IMR-90 (cell line): Measurements from ENCODE around the gene FBLIM1. TPM values are rescaled to one million over a fixed set of nuclear protein-coding genes. Genes with fewer than 3 reads are reported as not detected.

ENCODE experiments used
- ATAC-seq: fragments of 200-7000 bp; cut with Tn5 transposase; 2 replicates; pipeline ENCODE4 v1.9.1; 2020; ENCODE audit warnings: low read depth, mild to moderate bottlenecking, moderate library complexity
- BruUV-seq: library from RNA; stranded (reverse); fragments of 400-500 nt; replicated peaks from 2 replicates; lab custom pipeline; 2021; lab: Mats Ljungman, UMichigan
- CTCF ChIA-PET: fragments of 300-600 bp; formaldehyde crosslinking; extraction: SDS; loops from one replicate; lab custom pipeline; 2021; ENCODE audit warnings: antibody characterized with exemption; lab: Yijun Ruan, JAX
- POLR2A ChIA-PET: fragments of 300-600 bp; sonication (Branson Sonifier 250); formaldehyde crosslinking; loops from one replicate; lab custom pipeline; 2022; ENCODE audit warnings: antibody characterized with exemption; ENCODE audit not compliant: unreplicated experiment; lab: Charles Lee
- DNase-seq: peaks from one replicate; pipeline ENCODE4 v3.0.0; 2013
- H2AFZ ChIP-seq: replicated peaks from 2 replicates; pipeline ENCODE3; 2013; ENCODE audit warnings: low read length, mild to moderate bottlenecking; ENCODE audit not compliant: poor library complexity
- H2AK5ac ChIP-seq: 2 replicates; pipeline ENCODE4 v1.6.1; 2013; ENCODE audit warnings: low read depth, low read length, inconsistent platforms
- H2AK9ac ChIP-seq: replicated peaks from 2 replicates; pipeline ENCODE3; 2013; ENCODE audit warnings: mild to moderate bottlenecking, low read depth, low read length, moderate library complexity; ENCODE audit not compliant: poor library complexity
- H2BK120ac ChIP-seq: 2 replicates; pipeline ENCODE4 v1.6.1; 2013; ENCODE audit warnings: low read depth, low read length, inconsistent platforms
- H2BK15ac ChIP-seq: 3 replicates; pipeline ENCODE4 v1.6.1; 2013; ENCODE audit warnings: low read depth, low read length, inconsistent platforms
- H2BK20ac ChIP-seq: 2 replicates; pipeline ENCODE4 v1.6.1; 2013; ENCODE audit warnings: low read depth, mild to moderate bottlenecking, inconsistent platforms, low read length, moderate library complexity
- H2BK5ac ChIP-seq: 2 replicates; pipeline ENCODE4 v1.6.1; 2013; ENCODE audit warnings: mild to moderate bottlenecking, low read depth, low read length, inconsistent platforms; ENCODE audit not compliant: poor library complexity, severe bottlenecking
- H3K14ac ChIP-seq: replicated peaks from 2 replicates; pipeline ENCODE4 v1.6.1; 2013; ENCODE audit warnings: low read depth, low read length, inconsistent platforms
- H3K18ac ChIP-seq: 2 replicates; pipeline ENCODE4 v1.6.1; 2013; ENCODE audit warnings: low read depth, low read length, control low read depth
- H3K23ac ChIP-seq: 2 replicates; pipeline ENCODE4 v1.6.1; 2013; ENCODE audit warnings: low read depth, low read length, inconsistent platforms
- H3K27ac ChIP-seq: 2 replicates; pipeline ENCODE4 v1.5.1; 2013; ENCODE audit warnings: mild to moderate bottlenecking, control low read depth, low read length; ENCODE audit not compliant: insufficient read depth
- H3K27me3 ChIP-seq: 2 replicates; pipeline ENCODE4 v1.6.1; 2013; ENCODE audit warnings: low read length; ENCODE audit not compliant: control insufficient read depth, insufficient read depth
- H3K36me3 ChIP-seq: 2 replicates; pipeline ENCODE4 v1.6.1; 2013; ENCODE audit warnings: low read length, mixed read lengths; ENCODE audit not compliant: control insufficient read depth, insufficient read depth
- H3K4ac ChIP-seq: 2 replicates; pipeline ENCODE4 v1.6.1; 2013; ENCODE audit warnings: low read depth, low read length, inconsistent platforms
- H3K4me1 ChIP-seq: 2 replicates; pipeline ENCODE4 v1.6.1; 2013; ENCODE audit warnings: low read length, mixed read lengths; ENCODE audit not compliant: control insufficient read depth, insufficient read depth
- H3K4me2 ChIP-seq: 2 replicates; pipeline ENCODE4 v1.6.1; 2013; ENCODE audit warnings: low read depth, mild to moderate bottlenecking, control low read depth, low read length, moderate library complexity
- H3K4me3 ChIP-seq: 2 replicates; pipeline ENCODE4 v1.5.1; 2013; ENCODE audit warnings: low read depth, mild to moderate bottlenecking, control low read depth, low read length, moderate library complexity; ENCODE audit not compliant: insufficient read depth
- H3K56ac ChIP-seq: 2 replicates; pipeline ENCODE4 v1.6.1; 2013; ENCODE audit warnings: low read length, inconsistent platforms; ENCODE audit not compliant: insufficient read depth; ENCODE audit errors: extremely low read depth
- H3K79me1 ChIP-seq, 2 experiments: 2 replicates each; pipeline ENCODE4 v1.6.1; 2013; ENCODE audit warnings: low read length in 2 of 2, inconsistent platforms in 1 of 2, low read depth in 1 of 2
- H3K9ac ChIP-seq: 2 replicates; pipeline ENCODE4 v1.6.1; 2013; ENCODE audit warnings: low read depth, low read length, control low read depth
- H3K9me1 ChIP-seq: 2 replicates; pipeline ENCODE4 v1.6.1; 2013; ENCODE audit warnings: low read length, inconsistent platforms; ENCODE audit not compliant: insufficient read depth
- H3K9me3 ChIP-seq: 2 replicates; pipeline ENCODE4 v1.6.1; 2013; ENCODE audit warnings: low read length; ENCODE audit not compliant: control insufficient read depth, insufficient read depth
- H4K20me1 ChIP-seq: 2 replicates; pipeline ENCODE4 v1.6.1; 2013; ENCODE audit warnings: low read length, inconsistent platforms; ENCODE audit not compliant: insufficient read depth
- H4K5ac ChIP-seq: 2 replicates; pipeline ENCODE4 v1.6.1; 2013; ENCODE audit warnings: mild to moderate bottlenecking, low read depth, low read length, control low read depth
- H4K8ac ChIP-seq, 2 experiments: 2 replicates each; pipeline ENCODE4 v1.6.1; 2013; ENCODE audit warnings: low read depth in 2 of 2, low read length in 2 of 2, control low read depth in 1 of 2, inconsistent platforms in 1 of 2
- H4K91ac ChIP-seq: 2 replicates; pipeline ENCODE4 v1.6.1; 2013; ENCODE audit warnings: low read depth, low read length, inconsistent platforms; ENCODE audit not compliant: insufficient read depth
- CHD1 ChIP-seq: IDR thresholded peaks from 2 replicates; pipeline ENCODE4 v1.6.1; 2012; ENCODE audit warnings: low read depth, low read length, improper control_type of control experiment
- FOS ChIP-seq: fragments of 150-350 bp; IDR thresholded peaks from 2 replicates; pipeline ENCODE4 v1.6.1; 2016; ENCODE audit warnings: low read depth, low read length
- MXI1 ChIP-seq: IDR thresholded peaks from 2 replicates; pipeline ENCODE4 v1.6.1; 2012; ENCODE audit warnings: low read depth, mild to moderate bottlenecking, low read length, moderate library complexity, borderline replicate concordance
- RCOR1 ChIP-seq: IDR thresholded peaks from 2 replicates; pipeline ENCODE4 v1.6.1; 2012; ENCODE audit warnings: mild to moderate bottlenecking, low read length, improper control_type of control experiment; ENCODE audit not compliant: insufficient replicate concordance
- WGBS, 2 experiments: methylation state at CpG; one replicate each; pipeline versions ENCODE4 v1.1.5 to v1.1.7; 2013; ENCODE audit warnings: missing lambda C conversion rate in 2 of 2; ENCODE audit not compliant: insufficient read length in 1 of 2; ENCODE audit errors: extremely low coverage in 2 of 2; 5-methylcytosine and 5-hydroxymethylcytosine counted together
- dilution Hi-C: fragments of 300-500 bp; cut with HindIII; formaldehyde crosslinking; loops from one replicate; pipeline ENCODE4 v1.14.3; 2018; ENCODE audit warnings: low sequenced_read_pairs; ENCODE audit not compliant: unreplicated experiment
- in situ Hi-C: fragments of 300-500 bp; cut with MboI; formaldehyde crosslinking; loops from 3 replicates; pipeline ENCODE4 v1.14.3; 2019; ENCODE audit warnings: low sequenced_read_pairs, inconsistent platforms, mixed read lengths
- intact Hi-C: fragments of 100-400 bp; cut with micrococcal nuclease; formaldehyde crosslinking; loops from 2 replicates; pipeline ENCODE4 v1.10.0; 2022
- polyA plus RNA-seq, 3 experiments: library from polyadenylated mRNA; depleted of rRNA; stranded (reverse); fragments of >200 nt; gene quantifications; 2 replicates each; pipeline ENCODE4 v1.2.3, GENCODE V29; 2012; ENCODE audit warnings: low replicate concordance in 1 of 3
- total RNA-seq: library from RNA; depleted of rRNA; stranded (reverse); fragments of >200 nt; gene quantifications from 2 replicates; pipeline ENCODE4 v1.2.3, GENCODE V29; 2012
- TF ChIP-seq, protein P1 (sequence below): fragments of 150-350 bp; IDR thresholded peaks from 2 replicates; pipeline ENCODE4 v1.6.1; 2016; ENCODE audit warnings: low read depth, mild to moderate bottlenecking, low read length, moderate library complexity, borderline replicate concordance

FBLIM1 gene
- total and polyA plus RNA-seq, 2 of the 4 experiments (the other 2 are of a cell fraction), result 52.2 to 140 TPM

DNA sequence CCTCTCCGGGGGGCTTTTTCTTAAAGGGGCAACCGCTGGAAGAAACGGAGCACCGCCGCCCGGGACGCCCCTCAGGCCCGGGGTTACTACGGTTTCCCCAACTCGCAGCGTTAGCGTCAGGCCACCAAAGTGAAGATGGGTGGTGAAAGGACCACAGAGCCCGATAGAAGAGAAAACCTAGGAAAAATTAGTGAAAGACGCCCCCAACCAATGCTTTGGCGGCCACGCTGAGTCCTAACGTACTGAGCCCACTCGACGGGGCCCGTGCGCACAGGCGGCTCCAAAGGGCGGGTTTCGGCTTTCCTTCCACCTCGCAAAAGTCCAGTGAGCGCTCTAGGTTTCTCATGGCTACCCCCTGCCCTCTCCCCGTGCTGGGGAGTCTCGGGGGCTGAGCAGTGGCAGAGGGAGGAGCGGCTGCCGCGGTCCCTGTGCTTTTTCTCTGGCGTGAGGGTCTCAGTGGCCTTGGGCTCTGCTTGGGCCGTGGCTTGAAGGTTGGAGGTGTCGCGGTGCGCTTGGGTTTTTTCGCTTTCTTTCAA lies 76.7 kb downstream of the FBLIM1 start:
- intact Hi-C loops (loop anchor here (1.0 to 2.0 kb wide), 2 partner anchors 14 to 36 kb away; no protein-coding TSS in a partner anchor), in situ Hi-C loops (no loop called here), dilution Hi-C loops (no loop called here)
- peak overlapping the region; percentile 91 for H4K91ac ChIP-seq
- H3K4ac ChIP-seq, result peak overlapping the region; percentile 90
- peak overlapping the region; percentile 87 for H3K56ac ChIP-seq
- peak overlapping the region; percentile 85 for H3K27ac ChIP-seq
- H2AFZ ChIP-seq, result peak overlapping the region; percentile 98
- peak overlapping the region; percentile 62 for H3K4me2 ChIP-seq
- H3K36me3 ChIP-seq, result no peaks in the 10 kb centered on the region
- H2BK15ac ChIP-seq, result peak overlapping the region; percentile 15; the same call in 1 of the 3 replicates
- peak overlapping the region; percentile 70 for H3K9ac ChIP-seq
- peak overlapping the region; percentile 69 for H2BK120ac ChIP-seq
- 0 out of 2 replicates have a peak overlapping the region, but pooled peaks have one; percentile 5 for H2BK20ac ChIP-seq
- no peaks in the 10 kb centered on the region for H3K9me3 ChIP-seq
- H4K20me1 ChIP-seq, result no peaks in the 10 kb centered on the region
- BruUV-seq, result no TSS peak
- ATAC-seq (peak; percentile 6), DNase-seq (no peak)
- no peaks in the 10 kb centered on the region for H3K27me3 ChIP-seq
- no peaks in the 10 kb centered on the region for H3K9me1 ChIP-seq
- H4K8ac ChIP-seq, result peak overlapping the region; percentile 78 to 96
- peak overlapping the region; percentile 76 for H2AK5ac ChIP-seq
- H4K5ac ChIP-seq, result peak overlapping the region; percentile 27
- peak overlapping the region; percentile 91 for H2BK5ac ChIP-seq
- ChIA-PET CTCF (no interaction called here), POLR2A (no interaction called here)
- peak overlapping the region; percentile 80 for H3K23ac ChIP-seq
- TF ChIP-seq, protein P1, sequence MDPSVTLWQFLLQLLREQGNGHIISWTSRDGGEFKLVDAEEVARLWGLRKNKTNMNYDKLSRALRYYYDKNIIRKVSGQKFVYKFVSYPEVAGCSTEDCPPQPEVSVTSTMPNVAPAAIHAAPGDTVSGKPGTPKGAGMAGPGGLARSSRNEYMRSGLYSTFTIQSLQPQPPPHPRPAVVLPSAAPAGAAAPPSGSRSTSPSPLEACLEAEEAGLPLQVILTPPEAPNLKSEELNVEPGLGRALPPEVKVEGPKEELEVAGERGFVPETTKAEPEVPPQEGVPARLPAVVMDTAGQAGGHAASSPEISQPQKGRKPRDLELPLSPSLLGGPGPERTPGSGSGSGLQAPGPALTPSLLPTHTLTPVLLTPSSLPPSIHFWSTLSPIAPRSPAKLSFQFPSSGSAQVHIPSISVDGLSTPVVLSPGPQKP, result no peak
- TF ChIP-seq MXI1 (no peak), FOS (no peak), RCOR1 (no peak), CHD1 (no peak)
- peak overlapping the region; percentile 99 for H2AK9ac ChIP-seq
- peak overlapping the region; percentile 68 for H3K4me3 ChIP-seq
- H3K4me1 ChIP-seq, result peaks cover 2% of the 10 kb centered on the region; the same call in 1 of the 2 replicates
- WGBS, 2 experiments, result 0% methylated on average over 10 of the region's 37 CpGs; no CpG with 5 or more reads in 1 of the 2 experiments
- H3K79me1 ChIP-seq, result peaks cover 5 to 24% of the 10 kb centered on the region in 2 experiments; a peak in 3 of 4 replicates
- peak overlapping the region; percentile 82 for H3K14ac ChIP-seq
- peak overlapping the region; percentile 31 for H3K18ac ChIP-seq
